Adrenal gland (tissue), 12 donors: ENCODE results near the gene RAMACL. TPM values are rescaled to one million over a fixed set of nuclear protein-coding genes. Genes with fewer than 3 reads are reported as not detected.

Experiments
- DNase-seq, 7 donors: peaks; one replicate each; pipeline ENCODE4 v3.0.0-alpha.2; 2019 to 2020
- H3K27ac ChIP-seq, 5 donors: fragments of 200-600 bp; sonication (generic) in 4 of 5; 1 replicate in 3 of 5; 2 replicates in 2 of 5; pipeline versions ENCODE4 v1.5.1 to v1.8.0; 2016 to 2020; ENCODE audit warnings: mild to moderate bottlenecking in 1 of 5
- H3K27me3 ChIP-seq: fragments of 200-600 bp; 2 replicates; pipeline ENCODE4 v1.8.0; 2021
- H3K36me3 ChIP-seq, 2 donors: fragments of 200-600 bp; replicated peaks in 1 of 2; 1 replicate in 1 of 2; 2 replicates in 1 of 2; pipeline versions ENCODE4 v1.5.1 to v1.8.0; 2018 to 2022
- H3K4me1 ChIP-seq, 2 donors: fragments of 200-600 bp; replicated peaks in 1 of 2; 1 replicate in 1 of 2; 2 replicates in 1 of 2; pipeline versions ENCODE4 v1.5.1 to v1.8.0; 2018 to 2021
- H3K4me3 ChIP-seq, 4 donors: fragments of 200-600 bp; sonication (generic) in 3 of 4; one replicate each; pipeline ENCODE4 v1.5.1; 2016 to 2018
- H3K9me3 ChIP-seq, 3 donors: fragments of 200-600 bp; sonication (generic) in 1 of 3; replicated peaks in 1 of 3; 1 replicate in 2 of 3; 2 replicates in 1 of 3; pipeline versions ENCODE4 v1.5.1 to v1.8.0; 2016 to 2021
- POLR2A ChIP-seq, 2 donors: fragments of 450-650 bp; IDR thresholded peaks; one replicate each; pipeline ENCODE4 v1.6.1; 2017; ENCODE audit warnings: antibody characterized with exemption in 2 of 2, mild to moderate bottlenecking in 2 of 2, moderate library complexity in 1 of 2
- WGBS, 4 donors: extraction: QIAGEN DNeasy Blood & Tissue Kit in 2 of 4; methylation state at CpG; one replicate each; pipeline versions ENCODE4 v1.1.5 to v1.1.7; 2013 to 2017; 5-methylcytosine and 5-hydroxymethylcytosine counted together
- intact Hi-C, 2 donors: fragments of 100-400 bp; cut with DNase I; formaldehyde crosslinking; loops; one replicate each; pipeline versions ENCODE4 v1.14.1 to v1.15.0; 2022 to 2023
- polyA plus RNA-seq, 3 donors: library from polyadenylated mRNA; stranded (reverse); fragments of 200-250 nt in 2 of 3; fragments of 350-450 nt in 1 of 3; fragmentation: Illumina TruSeq in 1 of 3; extraction: RNeasy Lipid Tissue Mini Kit (QIAGEN cat#74804) in 1 of 3; gene quantifications; one replicate each; pipeline ENCODE4 v1.2.3, GENCODE V29; 2013 to 2014
- total RNA-seq, 9 donors: library from RNA; depleted of rRNA in 4 of 9; stranded (reverse); fragments of >200 nt in 4 of 9; fragments of 120-200 nt in 1 of 9; fragmentation: NEBNext Ultra II Directional in 1 of 9; extraction: Animal tissue kit (Norgen Biotek cat#: 25700) in 1 of 9; gene quantifications; one replicate each; pipeline versions ENCODE4 v1.1.0 to v1.2.4, GENCODE V29; 2013 to 2023
- TF ChIP-seq, protein P1 (sequence below), 6 experiments: fragments of 450-650 bp in 4 of 6; fragments of 200-600 bp in 2 of 6; sonication (generic) in 1 of 6; IDR thresholded peaks; 1 replicate in 5 of 6; 2 replicates in 1 of 6; pipeline versions ENCODE4 v1.5.1 to v1.8.0; 2016 to 2021; ENCODE audit warnings: antibody characterized with exemption in 6 of 6, mild to moderate bottlenecking in 2 of 6, moderate library complexity in 1 of 6
- donor health status: healthy with polysubstance abuse.
- donor health status: Bipolar disorder and iron deficiency.
- donor health status: DM: yes; HTN: yes; CAD: no.
- donor health status: DM: no; HTN: no; CAD: no.
- donor health status: DM: no; HTN: no; CAD: no.
- donor health status: DM: yes; HTN: yes; CAD: no.

RAMACL gene
- total and polyA plus RNA-seq, 12 donors, result 0.14 to 4.2 (median 0.46) TPM

DNA sequence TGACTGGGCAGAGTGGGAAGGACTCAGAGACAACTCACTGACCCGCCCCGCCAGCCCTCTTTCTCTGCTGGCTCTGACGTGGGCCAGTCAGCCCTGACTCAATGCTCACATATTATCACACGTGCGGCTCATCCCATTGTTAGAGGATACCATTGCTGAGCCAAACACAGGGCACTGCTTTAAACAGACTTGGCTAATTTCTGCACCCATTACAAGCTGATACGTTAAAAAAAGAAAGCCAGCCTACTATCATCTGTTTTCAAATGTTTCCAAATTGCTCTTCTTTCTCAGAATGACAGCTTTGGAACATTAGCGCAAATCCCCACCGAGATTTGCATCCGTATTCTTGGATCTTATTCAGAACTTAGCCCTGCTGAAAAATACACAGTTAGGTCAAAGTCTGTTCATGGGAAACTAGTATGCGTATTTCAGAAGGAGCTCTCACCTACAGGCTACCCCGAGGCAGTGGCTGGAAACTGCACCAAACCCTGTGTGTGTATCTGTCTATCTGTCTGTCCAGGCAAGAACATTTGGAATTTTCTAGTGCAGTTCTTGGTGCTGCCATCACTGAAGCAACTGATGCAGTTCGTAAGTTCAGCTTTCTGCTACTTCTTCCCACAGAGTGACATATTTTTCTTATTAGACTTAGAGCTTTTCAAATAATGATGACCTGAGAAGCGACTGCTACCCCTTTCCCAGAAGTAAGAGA lies 32.8 kb downstream of the RAMACL start:
- Histone ChIP-seq H3K27me3 (no peaks in the 10 kb centered on the region), H3K9me3 (no peaks in the 10 kb centered on the region), H3K4me1 (peaks cover 5 to 6% of the 10 kb centered on the region in 2 donors), H3K4me3 (no peak overlapping the region), H3K36me3 (no peaks in the 10 kb centered on the region), H3K27ac (peak overlapping the region in 1 of 5 donors; percentile 68)
- intact Hi-C loops, result no loop called here
- peak in 2 of 7 donors; percentile 14 to 57 for DNase-seq
- 77 to 83% (median 81%) methylated on average over 13 of the region's 13 CpGs for WGBS, 4 donors
- no peak for TF ChIP-seq POLR2A (IDR thresholded peaks at IDR 0.05)
- TF ChIP-seq, protein P1, sequence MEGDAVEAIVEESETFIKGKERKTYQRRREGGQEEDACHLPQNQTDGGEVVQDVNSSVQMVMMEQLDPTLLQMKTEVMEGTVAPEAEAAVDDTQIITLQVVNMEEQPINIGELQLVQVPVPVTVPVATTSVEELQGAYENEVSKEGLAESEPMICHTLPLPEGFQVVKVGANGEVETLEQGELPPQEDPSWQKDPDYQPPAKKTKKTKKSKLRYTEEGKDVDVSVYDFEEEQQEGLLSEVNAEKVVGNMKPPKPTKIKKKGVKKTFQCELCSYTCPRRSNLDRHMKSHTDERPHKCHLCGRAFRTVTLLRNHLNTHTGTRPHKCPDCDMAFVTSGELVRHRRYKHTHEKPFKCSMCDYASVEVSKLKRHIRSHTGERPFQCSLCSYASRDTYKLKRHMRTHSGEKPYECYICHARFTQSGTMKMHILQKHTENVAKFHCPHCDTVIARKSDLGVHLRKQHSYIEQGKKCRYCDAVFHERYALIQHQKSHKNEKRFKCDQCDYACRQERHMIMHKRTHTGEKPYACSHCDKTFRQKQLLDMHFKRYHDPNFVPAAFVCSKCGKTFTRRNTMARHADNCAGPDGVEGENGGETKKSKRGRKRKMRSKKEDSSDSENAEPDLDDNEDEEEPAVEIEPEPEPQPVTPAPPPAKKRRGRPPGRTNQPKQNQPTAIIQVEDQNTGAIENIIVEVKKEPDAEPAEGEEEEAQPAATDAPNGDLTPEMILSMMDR (IDR thresholded peaks at IDR 0.05), result no peak

DNA sequence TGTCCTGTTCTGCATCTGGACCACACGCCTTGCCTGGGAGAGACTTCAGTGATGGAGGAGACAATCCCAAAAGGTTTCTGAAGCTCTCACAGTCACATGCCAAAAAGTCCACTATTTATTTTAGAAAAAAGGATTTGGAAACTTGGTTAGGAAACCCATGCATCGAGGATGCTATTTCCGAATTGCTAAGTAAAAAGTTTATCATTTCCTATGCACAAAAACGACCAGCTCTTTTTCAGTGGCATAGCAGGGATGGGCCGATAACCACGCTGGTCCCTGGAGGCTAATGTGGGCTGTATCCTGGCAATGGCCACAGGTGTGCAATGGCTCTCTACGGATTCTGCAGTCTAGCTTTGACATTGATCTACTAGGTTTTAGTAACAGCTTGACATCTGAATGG lies 33.9 kb downstream of the RAMACL start:
- no peak overlapping the region for H3K4me3 ChIP-seq
- H3K27me3 ChIP-seq, result no peaks in the 10 kb centered on the region
- intact Hi-C loops, result no loop called here
- peaks cover 5 to 6% of the 10 kb centered on the region in 2 donors for H3K4me1 ChIP-seq
- H3K27ac ChIP-seq, result no peak overlapping the region
- no peaks in the 10 kb centered on the region for H3K9me3 ChIP-seq
- no peaks in the 10 kb centered on the region for H3K36me3 ChIP-seq
- DNase-seq, result no peak
- no peak for TF ChIP-seq POLR2A (IDR thresholded peaks at IDR 0.05)
- TF ChIP-seq, protein P1 (IDR thresholded peaks at IDR 0.05), result no peak
- 86 to 90% (median 89%) methylated on average over 7 of the region's 7 CpGs for WGBS, 4 donors

DNA sequence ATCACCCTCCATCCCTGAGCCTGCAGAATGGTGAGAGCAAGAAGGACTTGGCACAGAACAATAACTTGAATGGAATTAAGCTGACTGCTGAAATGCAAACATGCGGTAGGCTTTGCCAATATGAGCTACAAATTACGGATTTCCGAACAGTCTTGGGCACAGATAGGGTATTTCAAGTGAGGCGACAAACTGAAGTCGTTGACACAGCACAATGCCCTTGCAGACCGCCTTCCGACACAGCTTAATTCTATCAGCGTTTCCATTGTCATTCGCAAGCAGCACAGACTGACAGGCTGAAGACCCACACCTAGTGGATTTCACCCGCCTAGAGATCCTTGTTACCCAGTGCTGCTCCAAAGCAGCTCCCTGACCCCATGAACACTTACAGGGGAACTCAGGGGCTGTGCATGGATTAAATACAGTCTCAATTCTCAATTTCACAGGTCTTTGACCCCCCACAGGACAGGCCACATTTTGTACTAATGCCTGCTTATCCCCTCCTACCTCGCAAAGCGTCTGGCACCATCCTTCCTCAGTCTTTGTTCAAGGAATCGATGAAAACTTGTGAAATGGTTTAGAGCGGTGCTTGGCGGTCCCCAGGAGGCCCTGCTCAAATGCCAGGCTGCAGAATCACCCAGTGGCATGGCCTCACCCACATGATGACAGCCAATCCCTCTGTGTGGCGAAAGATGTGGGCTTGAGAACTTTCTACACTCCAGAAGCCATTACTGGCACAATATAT lies 34.6 kb downstream of the RAMACL start:
- Histone ChIP-seq H3K9me3 (no peaks in the 10 kb centered on the region), H3K27me3 (no peaks in the 10 kb centered on the region), H3K36me3 (no peaks in the 10 kb centered on the region), H3K4me1 (peaks cover 5 to 6% of the 10 kb centered on the region in 2 donors), H3K4me3 (no peak overlapping the region), H3K27ac (no peak overlapping the region)
- no peak for TF ChIP-seq POLR2A (IDR thresholded peaks at IDR 0.05)
- TF ChIP-seq, protein P1 (IDR thresholded peaks at IDR 0.05), result no peak
- WGBS, 4 donors, result 88 to 90% (median 89%) methylated on average over 14 to 16 of the region's 16 CpGs
- intact Hi-C loops, result no loop called here
- DNase-seq, result no peak

DNA sequence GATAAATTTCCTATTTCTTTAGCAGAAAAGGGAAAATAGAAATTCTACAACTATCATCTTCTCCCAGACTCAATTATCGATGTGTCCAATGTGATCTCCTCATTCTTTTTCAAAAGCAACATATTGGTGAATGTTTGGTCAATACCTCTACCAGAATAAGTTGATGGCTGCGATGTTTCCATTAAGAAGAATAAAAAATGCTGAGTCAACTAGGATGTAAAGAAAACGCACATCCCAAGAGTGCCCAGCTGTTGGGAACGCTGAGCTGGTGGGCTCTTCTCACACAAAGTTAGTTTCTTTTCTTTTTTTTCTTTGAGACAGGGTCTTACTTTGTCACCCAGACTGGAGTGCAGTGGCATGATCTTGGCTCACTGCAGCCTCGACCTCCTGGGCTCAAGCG lies 39.8 kb downstream of the RAMACL start:
- no peaks in the 10 kb centered on the region for H3K9me3 ChIP-seq
- no peak overlapping the region for H3K4me3 ChIP-seq
- TF ChIP-seq, protein P1 (IDR thresholded peaks at IDR 0.05), result no peak
- no peak for TF ChIP-seq POLR2A (IDR thresholded peaks at IDR 0.05)
- 92 to 94% (median 93%) methylated on average over 6 of the region's 6 CpGs for WGBS, 4 donors
- no peak overlapping the region for H3K27ac ChIP-seq
- intact Hi-C loops, result no loop called here
- no peaks in the 10 kb centered on the region for H3K27me3 ChIP-seq
- no peaks in the 10 kb centered on the region for H3K36me3 ChIP-seq
- no peak for DNase-seq
- no peaks in the 10 kb centered on the region for H3K4me1 ChIP-seq
